PC-3 (cell line): ENCODE results near the gene NUMA1. TPM values are rescaled to one million over a fixed set of nuclear protein-coding genes. Genes with fewer than 3 reads are reported as not detected.

Source experiments
- ATAC-seq: fragments of 200-7000 bp; cut with Tn5 transposase; 2 replicates; pipeline ENCODE4 v1.9.1; 2020; ENCODE audit warnings: mild to moderate bottlenecking, moderate library complexity
- BruUV-seq: library from RNA; stranded (reverse); fragments of 400-500 nt; replicated peaks from 2 replicates; lab custom pipeline; 2021; lab: Mats Ljungman, UMichigan
- CTCF ChIA-PET: fragments of 300-600 bp; sonication (Branson Sonifier 250); formaldehyde crosslinking; loops from one replicate; lab custom pipeline; 2022; ENCODE audit warnings: antibody characterized with exemption; lab: Charles Lee
- POLR2A ChIA-PET: fragments of 300-600 bp; sonication (Branson Sonifier 250); formaldehyde crosslinking; loops from one replicate; lab custom pipeline; 2022; ENCODE audit warnings: antibody characterized with exemption; ENCODE audit not compliant: unreplicated experiment; lab: Charles Lee
- DNase-seq: peaks from one replicate; pipeline ENCODE4 v3.0.0-alpha.2; 2015
- H2AFZ ChIP-seq: fragments of 300-600 bp; sonication (generic); 2 replicates; pipeline ENCODE4 v1.6.0; 2016; ENCODE audit warnings: antibody characterized with exemption, low read length
- H3F3A ChIP-seq: fragments of 300-600 bp; sonication (generic); one replicate; pipeline ENCODE4 v1.6.0; 2017; ENCODE audit warnings: antibody characterized with exemption, low read length, control low read depth, mild to moderate bottlenecking; ENCODE audit not compliant: unreplicated experiment
- H3K27ac ChIP-seq: fragments of 300-600 bp; sonication (generic); 2 replicates; pipeline ENCODE4 v1.5.1; 2016; ENCODE audit warnings: mild to moderate bottlenecking, low read length
- H3K27me3 ChIP-seq: fragments of 300-600 bp; sonication (generic); 2 replicates; pipeline ENCODE4 v1.6.1; 2016; ENCODE audit warnings: low read length, mixed read lengths
- H3K36me3 ChIP-seq: fragments of 300-600 bp; sonication (generic); 2 replicates; pipeline ENCODE4 v1.6.1; 2016; ENCODE audit warnings: low read depth, mixed run types, low read length, mixed read lengths
- H3K4me1 ChIP-seq: fragments of 300-600 bp; sonication (generic); 2 replicates; pipeline ENCODE4 v1.5.1; 2016; ENCODE audit warnings: low read length; ENCODE audit not compliant: insufficient read depth
- H3K4me2 ChIP-seq: fragments of 300-600 bp; sonication (generic); 2 replicates; pipeline ENCODE4 v1.6.0; 2016; ENCODE audit warnings: low read length
- H3K4me3 ChIP-seq: fragments of 300-600 bp; sonication (generic); 2 replicates; pipeline ENCODE4 v1.5.1; 2016; ENCODE audit warnings: mild to moderate bottlenecking, low read length, mixed read lengths
- H3K79me2 ChIP-seq: fragments of 300-600 bp; sonication (generic); 2 replicates; pipeline ENCODE4 v1.6.1; 2017; ENCODE audit warnings: low read length, mixed read lengths
- H3K9ac ChIP-seq: fragments of 300-600 bp; sonication (generic); 2 replicates; pipeline ENCODE4 v1.6.0; 2016; ENCODE audit warnings: mild to moderate bottlenecking, low read length
- H3K9me2 ChIP-seq: fragments of 300-600 bp; sonication (generic); replicated peaks from 2 replicates; pipeline ENCODE4 v1.6.1; 2016; ENCODE audit warnings: mixed run types, low read length, mixed read lengths
- H3K9me3 ChIP-seq: fragments of 300-600 bp; sonication (generic); 2 replicates; pipeline ENCODE4 v1.6.1; 2016; ENCODE audit warnings: low read length, mixed read lengths
- H4K20me1 ChIP-seq: fragments of 300-600 bp; sonication (generic); 2 replicates; pipeline ENCODE4 v1.6.1; 2016; ENCODE audit warnings: low read length, mixed read lengths
- EZH2 ChIP-seq: fragments of 300-600 bp; sonication (generic); IDR thresholded peaks from one replicate; pipeline ENCODE4 v1.6.1; 2017; ENCODE audit warnings: antibody characterized with exemption, mild to moderate bottlenecking, low read length; ENCODE audit not compliant: unreplicated experiment
- EZH2phosphoT487 ChIP-seq: fragments of 300-600 bp; sonication (generic); IDR thresholded peaks from 2 replicates; pipeline ENCODE4 v1.6.1; 2018; ENCODE audit warnings: mild to moderate bottlenecking, antibody characterized with exemption, low read length, borderline replicate concordance
- intact Hi-C: fragments of 100-400 bp; cut with micrococcal nuclease; formaldehyde crosslinking; loops from 2 replicates; pipeline ENCODE4 v1.9.0; 2023
- total RNA-seq: library from RNA; depleted of rRNA; stranded (reverse); fragments of >200 nt; gene quantifications from 2 replicates; pipeline ENCODE4 v1.2.3, GENCODE V29; 2014
- TF ChIP-seq, protein P1 (sequence below): fragments of 300-600 bp; sonication (generic); conservative IDR thresholded peaks from 2 replicates; pipeline ENCODE4 v1.5.1; 2017; ENCODE audit warnings: antibody characterized with exemption, low read depth, mild to moderate bottlenecking, low read length

The NUMA1 gene
- total RNA-seq, 1 experiment from 2014 or later = 145 TPM

- no peaks in the 10 kb centered on the region for H3K9me3 ChIP-seq
- CTCF ChIA-PET = no interaction called here
- H4K20me1 ChIP-seq = peaks cover 21% of the 10 kb centered on the region; the same call in 1 of the 2 replicates
- H3K4me2 ChIP-seq = peak overlapping the region; percentile 68
- H3K36me3 ChIP-seq = peaks cover 27% of the 10 kb centered on the region; the same call in 1 of the 2 replicates
- peak overlapping the region; percentile 30; the same call in 1 of the 2 replicates for H3K9ac ChIP-seq
- H3K9me2 ChIP-seq = no peaks in the 10 kb centered on the region
- no peak for TF ChIP-seq EZH2phosphoT487
- TF ChIP-seq, protein P1, sequence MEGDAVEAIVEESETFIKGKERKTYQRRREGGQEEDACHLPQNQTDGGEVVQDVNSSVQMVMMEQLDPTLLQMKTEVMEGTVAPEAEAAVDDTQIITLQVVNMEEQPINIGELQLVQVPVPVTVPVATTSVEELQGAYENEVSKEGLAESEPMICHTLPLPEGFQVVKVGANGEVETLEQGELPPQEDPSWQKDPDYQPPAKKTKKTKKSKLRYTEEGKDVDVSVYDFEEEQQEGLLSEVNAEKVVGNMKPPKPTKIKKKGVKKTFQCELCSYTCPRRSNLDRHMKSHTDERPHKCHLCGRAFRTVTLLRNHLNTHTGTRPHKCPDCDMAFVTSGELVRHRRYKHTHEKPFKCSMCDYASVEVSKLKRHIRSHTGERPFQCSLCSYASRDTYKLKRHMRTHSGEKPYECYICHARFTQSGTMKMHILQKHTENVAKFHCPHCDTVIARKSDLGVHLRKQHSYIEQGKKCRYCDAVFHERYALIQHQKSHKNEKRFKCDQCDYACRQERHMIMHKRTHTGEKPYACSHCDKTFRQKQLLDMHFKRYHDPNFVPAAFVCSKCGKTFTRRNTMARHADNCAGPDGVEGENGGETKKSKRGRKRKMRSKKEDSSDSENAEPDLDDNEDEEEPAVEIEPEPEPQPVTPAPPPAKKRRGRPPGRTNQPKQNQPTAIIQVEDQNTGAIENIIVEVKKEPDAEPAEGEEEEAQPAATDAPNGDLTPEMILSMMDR = no peak
- TF ChIP-seq EZH2 = no peak
- no TSS peak for BruUV-seq
- H3F3A ChIP-seq = no peaks in the 10 kb centered on the region
- POLR2A ChIA-PET = no interaction called here
- peak overlapping the region; percentile 26; the same call in 1 of the 2 replicates for H3K4me3 ChIP-seq
- DNase-seq (no peak), ATAC-seq (no peak)
- intact Hi-C loops = no loop called here
- no peaks in the 10 kb centered on the region for H3K27me3 ChIP-seq
- no peak overlapping the region for H2AFZ ChIP-seq
- peaks cover 93% of the 10 kb centered on the region for H3K79me2 ChIP-seq
- H3K4me1 ChIP-seq = peaks cover 45% of the 10 kb centered on the region
- peak overlapping the region; percentile 61 for H3K27ac ChIP-seq
Observed at GRCh38 chr11:72070491-72070890, 9.9 kb downstream of the NUMA1 start.

- Histone ChIP-seq H3K4me2 (peak overlapping the region; percentile 68), H3K4me3 (peak overlapping the region; percentile 26; the same call in 1 of the 2 replicates), H3K27me3 (no peaks in the 10 kb centered on the region), H3K36me3 (peaks cover 31% of the 10 kb centered on the region; the same call in 1 of the 2 replicates), H3K79me2 (peaks cover 92% of the 10 kb centered on the region), H3F3A (no peaks in the 10 kb centered on the region), H3K9me2 (no peaks in the 10 kb centered on the region), H4K20me1 (peaks cover 21% of the 10 kb centered on the region; the same call in 1 of the 2 replicates), H2AFZ (0 out of 2 replicates have a peak overlapping the region, but pooled peaks have one; percentile 17), H3K4me1 (peaks cover 45% of the 10 kb centered on the region), H3K9ac (peak overlapping the region; percentile 30; the same call in 1 of the 2 replicates), H3K27ac (peak overlapping the region; percentile 61), H3K9me3 (no peaks in the 10 kb centered on the region)
- DNase-seq (peak; percentile 90), ATAC-seq (peak; percentile 94)
- TF ChIP-seq EZH2 (no peak), EZH2phosphoT487 (no peak)
- TF ChIP-seq, protein P1 = no peak
- ChIA-PET CTCF (no interaction called here), POLR2A (interaction anchor here (0.8 kb wide), 1 partner anchor 29 kb away, joined by 4 read pairs; no protein-coding TSS in a partner anchor)
- no TSS peak for BruUV-seq
- intact Hi-C loops = no loop called here
Observed at GRCh38 chr11:72069787-72070251, 10.5 kb downstream of the NUMA1 start.

DNA sequence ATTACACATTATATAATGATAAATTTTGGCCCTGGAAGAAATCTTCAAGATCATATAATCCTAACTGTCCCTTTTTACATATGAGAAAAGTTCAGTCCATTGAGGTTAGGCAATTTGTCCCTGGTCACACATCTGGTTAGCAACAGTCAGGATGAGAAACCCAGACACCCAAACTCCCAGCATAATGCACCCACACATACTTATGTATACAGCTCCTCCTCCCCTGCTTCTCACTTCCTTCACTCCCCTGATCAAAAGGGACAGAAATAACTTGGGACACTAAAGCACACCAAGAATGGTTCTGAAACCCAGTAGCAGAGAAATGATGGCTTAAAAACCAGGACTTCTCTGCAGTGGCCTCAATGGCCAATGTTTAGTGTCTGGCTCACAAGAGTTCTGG lies 11.1 kb downstream of the NUMA1 start:
- peak overlapping the region; percentile 61 for H3K27ac ChIP-seq
- no peak for TF ChIP-seq EZH2phosphoT487
- peaks cover 31% of the 10 kb centered on the region; the same call in 1 of the 2 replicates for H3K36me3 ChIP-seq
- H3K4me3 ChIP-seq = no peak overlapping the region
- peaks cover 45% of the 10 kb centered on the region for H3K4me1 ChIP-seq
- H3K4me2 ChIP-seq = peak overlapping the region; percentile 68
- H3K27me3 ChIP-seq = no peaks in the 10 kb centered on the region
- H3K9ac ChIP-seq = no peak overlapping the region
- CTCF ChIA-PET = no interaction called here
- no peaks in the 10 kb centered on the region for H3K9me2 ChIP-seq
- intact Hi-C loops = no loop called here
- POLR2A ChIA-PET = interaction anchor here (0.8 kb wide), 1 partner anchor 29 kb away, joined by 4 read pairs; no protein-coding TSS in a partner anchor
- H2AFZ ChIP-seq = 0 out of 2 replicates have a peak overlapping the region, but pooled peaks have one; percentile 17
- H3K79me2 ChIP-seq = peaks cover 90% of the 10 kb centered on the region
- DNase-seq = no peak
- peaks cover 21% of the 10 kb centered on the region; the same call in 1 of the 2 replicates for H4K20me1 ChIP-seq
- ATAC-seq = no peak
- H3K9me3 ChIP-seq = no peaks in the 10 kb centered on the region
- H3F3A ChIP-seq = no peaks in the 10 kb centered on the region
- no TSS peak for BruUV-seq
